A549 (cell line): ENCODE data around the gene HES3. TPM values are rescaled to one million over a fixed set of nuclear protein-coding genes. Genes with fewer than 3 reads are reported as not detected.

Source experiments
- ATAC-seq, 2 experiments: fragments of 200-7000 bp in 1 of 2; fragments of >200 bp in 1 of 2; cut with Nextera tagmentation in 1 of 2; cut with Tn5 transposase in 1 of 2; 3 replicates each; pipeline versions ENCODE4 v1.8.0 to v1.9.1; 2018 to 2020; ENCODE audit warnings: mild to moderate bottlenecking in 1 of 2, moderate library complexity in 1 of 2
- CTCF ChIA-PET: fragments of 300-600 bp; sonication (Branson Sonifier 250); formaldehyde crosslinking; extraction: SDS; loops from one replicate; lab custom pipeline; 2021; ENCODE audit warnings: antibody characterized with exemption, inconsistent platforms; lab: Yijun Ruan, JAX
- POLR2A ChIA-PET: fragments of 350-600 bp; formaldehyde crosslinking; extraction: SDS; loops from one replicate; lab custom pipeline; 2021; ENCODE audit warnings: antibody characterized with exemption, inconsistent platforms; lab: Yijun Ruan, JAX
- DNase-seq, 2 experiments: peaks; one replicate each; pipeline versions ENCODE4 v3.0.0 to v3.0.0-alpha.2; 2011 to 2016; ENCODE audit warnings: low read depth in 1 of 2, low spot score in 1 of 2
- FAIRE-seq: peaks from 2 replicates; lab custom pipeline; 2011; peaks lifted over from hg19 to GRCh38; lab: Jason Lieb, UNC
- H3K27ac ChIP-seq, 2 experiments: fragments of >200 bp; sonication (Bioruptor Twin); formaldehyde crosslinking; 3 replicates each; pipeline ENCODE4 v1.5.1; 2016 to 2017
- H3K4me1 ChIP-seq: fragments of >200 bp; sonication (Bioruptor Twin); formaldehyde crosslinking; 3 replicates; pipeline ENCODE4 v1.6.1; 2016
- H3K4me2 ChIP-seq: fragments of >200 bp; sonication (Bioruptor Twin); formaldehyde crosslinking; 3 replicates; pipeline ENCODE4 v1.6.1; 2016
- H3K4me3 ChIP-seq: fragments of >200 bp; sonication (Bioruptor Twin); formaldehyde crosslinking; 3 replicates; pipeline ENCODE4 v1.5.1; 2016
- H3K9me3 ChIP-seq: fragments of >200 bp; sonication (Bioruptor Twin); formaldehyde crosslinking; 3 replicates; pipeline ENCODE4 v1.6.1; 2016
- CHD2 ChIP-seq: fragments of 150-350 bp; IDR thresholded peaks from 2 replicates; pipeline ENCODE4 v1.6.1; 2014; ENCODE audit warnings: low read length; ENCODE audit not compliant: partially characterized antibody
- EHMT2 ChIP-seq: fragments of 200-600 bp; sonication (generic); IDR thresholded peaks from 2 replicates; pipeline ENCODE4 v1.6.1; 2016; ENCODE audit warnings: antibody characterized with exemption, low read depth, mild to moderate bottlenecking, moderate library complexity
- EP300 ChIP-seq, 2 experiments: fragments of >200 bp; sonication (Bioruptor Twin); formaldehyde crosslinking; IDR thresholded peaks; 2 replicates in 1 of 2; 3 replicates in 1 of 2; pipeline ENCODE4 v1.6.1; 2016 to 2017
- ESRRA ChIP-seq: fragments of 150-350 bp; IDR thresholded peaks from 2 replicates; pipeline ENCODE4 v1.6.1; 2014; ENCODE audit warnings: mild to moderate bottlenecking, low read length, borderline replicate concordance
- HDAC2 ChIP-seq: fragments of 200-600 bp; sonication (generic); IDR thresholded peaks from 2 replicates; pipeline ENCODE4 v1.6.1; 2016
- HMGXB4 ChIP-seq: fragments of 250-450 bp; sonication (Bioruptor Pico); IDR thresholded peaks from 2 replicates; pipeline ENCODE4 v1.5.0; 2021; ENCODE audit warnings: mild to moderate bottlenecking, moderate library complexity, borderline replicate concordance
- HOXB13 ChIP-seq: fragments of 250-450 bp; sonication (Bioruptor Pico); IDR thresholded peaks from 2 replicates; pipeline ENCODE4 v1.5.0; 2020; ENCODE audit warnings: low read depth, mild to moderate bottlenecking, moderate library complexity
- MAFK ChIP-seq: fragments of 450-650 bp; IDR thresholded peaks from 2 replicates; pipeline ENCODE4 v1.6.1; 2014; ENCODE audit not compliant: partially characterized antibody
- NPAS2 ChIP-seq: fragments of 250-450 bp; sonication (Bioruptor Pico); IDR thresholded peaks from 2 replicates; pipeline ENCODE4 v1.8.0; 2022; ENCODE audit warnings: mild to moderate bottlenecking, moderate library complexity, borderline replicate concordance
- POLR2AphosphoS2 ChIP-seq: conservative IDR thresholded peaks from 2 replicates; pipeline ENCODE4 v1.6.1; 2012; ENCODE audit warnings: low read length, improper control_type of control experiment, inconsistent platforms
- RAD21 ChIP-seq, 2 experiments: fragments of >200 bp in 1 of 2; sonication (Bioruptor Twin) in 1 of 2; formaldehyde crosslinking in 1 of 2; IDR thresholded peaks in 1 of 2; conservative IDR thresholded peaks in 1 of 2; 2 replicates in 1 of 2; 3 replicates in 1 of 2; pipeline ENCODE4 v1.6.1; 2012 to 2018; ENCODE audit warnings: inconsistent platforms in 1 of 2
- RARB ChIP-seq: fragments of 250-450 bp; sonication (Bioruptor Pico); IDR thresholded peaks from 2 replicates; pipeline ENCODE4 v1.8.0; 2021; ENCODE audit warnings: mild to moderate bottlenecking, moderate library complexity
- RCOR1 ChIP-seq: fragments of 150-350 bp; IDR thresholded peaks from 2 replicates; pipeline ENCODE4 v1.6.1; 2014; ENCODE audit warnings: antibody characterized with exemption, low read length, low read depth
- RFX5 ChIP-seq: fragments of 450-650 bp; IDR thresholded peaks from 2 replicates; pipeline ENCODE4 v1.7.1; 2014; ENCODE audit warnings: antibody characterized with exemption, mild to moderate bottlenecking, moderate library complexity
- SMC3 ChIP-seq: fragments of >200 bp; sonication (Bioruptor Twin); formaldehyde crosslinking; IDR thresholded peaks from 3 replicates; pipeline ENCODE4 v1.6.1; 2018; ENCODE audit warnings: inconsistent platforms
- TFCP2L1 ChIP-seq: fragments of 250-450 bp; sonication (Bioruptor Pico); IDR thresholded peaks from 2 replicates; pipeline ENCODE4 v1.5.0; 2021; ENCODE audit warnings: mild to moderate bottlenecking
- ZFP36 ChIP-seq: fragments of 450-650 bp; IDR thresholded peaks from 2 replicates; pipeline ENCODE4 v1.6.1; 2014; ENCODE audit warnings: borderline replicate concordance; ENCODE audit not compliant: partially characterized antibody
- ZSCAN20 ChIP-seq: fragments of 250-450 bp; sonication (Bioruptor Pico); IDR thresholded peaks from 2 replicates; pipeline ENCODE4 v1.8.0; 2022; ENCODE audit warnings: mild to moderate bottlenecking, moderate library complexity
- WGBS: methylation state at CpG from one replicate; pipeline ENCODE4 v1.1.6; 2017; ENCODE audit errors: missing lambda C conversion rate; 5-methylcytosine and 5-hydroxymethylcytosine counted together
- polyA plus RNA-seq, 4 experiments: library from polyadenylated mRNA; depleted of rRNA in 3 of 4; stranded (reverse); fragments of >200 nt; fragmentation: RNase III in 1 of 4; extraction: RNeasy Plus Mini Kit Qiagen cat#74134 plus additional on column Dnase treatment in 1 of 4; gene quantifications; 2 replicates in 3 of 4; 3 replicates in 1 of 4; pipeline ENCODE4 v1.2.3, GENCODE V29; 2011 to 2017
- TF ChIP-seq, protein P1 (sequence below): fragments of 250-450 bp; sonication (Bioruptor Pico); IDR thresholded peaks from 2 replicates; pipeline ENCODE4 v1.5.0; 2020; ENCODE audit warnings: low read depth, mild to moderate bottlenecking, moderate library complexity
- TF ChIP-seq, protein P2 (sequence below): fragments of >200 bp; sonication (Bioruptor Twin); formaldehyde crosslinking; IDR thresholded peaks from 2 replicates; pipeline ENCODE4 v1.6.1; 2016
- TF ChIP-seq, protein P3 (sequence below): IDR thresholded peaks from 2 replicates; pipeline ENCODE4 v1.6.1; 2012

The HES3 gene
- polyA plus RNA-seq, 2 of the 4 experiments (the other 2 are of a cell fraction): not detected

DNA sequence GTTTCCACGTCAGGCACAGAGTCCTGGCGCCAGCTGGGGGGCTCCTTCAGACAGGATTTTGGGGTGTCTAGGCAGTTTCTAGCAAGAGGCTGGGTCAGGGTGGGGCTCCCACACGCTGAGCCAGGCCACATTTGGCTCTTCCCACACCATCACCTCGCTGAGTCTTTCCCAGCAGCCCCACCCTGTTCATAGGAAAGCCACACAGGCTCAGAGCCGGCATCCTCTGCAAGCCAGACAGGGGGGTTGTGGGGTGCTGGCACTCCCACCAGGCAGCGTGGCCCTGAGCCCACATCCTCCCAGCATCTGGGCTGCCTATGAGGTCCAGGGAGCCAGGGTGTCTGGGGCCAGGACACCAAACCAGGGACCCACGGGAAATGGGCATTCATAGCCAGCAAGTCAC is 19.7 kb downstream of the HES3 start:
- 79% methylated on average over 2 of the region's 7 CpGs for WGBS
- ATAC-seq: no peak
- CTCF ChIA-PET: interaction anchor here (2.0 to 8.4 kb wide), 2 partner anchors 13 to 17 kb away, joined by 4 to 64 read pairs; no protein-coding TSS in a partner anchor

GRCh38 chr1:6265151-6265550 is 21.2 kb downstream of the HES3 start:
- ATAC-seq (no peak), FAIRE-seq (no peak)
- CTCF ChIA-PET: interaction anchor here (1.8 to 3.2 kb wide), 3 partner anchors 18 to 179 kb away, joined by 4 to 20 read pairs (median 6); no protein-coding TSS in a partner anchor

More for the DNA sequence above, 19.7 kb downstream of the HES3 start:
- Histone ChIP-seq H3K4me3 (no peak overlapping the region), H3K4me1 (peaks cover 3% of the 10 kb centered on the region; the same call in 1 of the 3 replicates), H3K4me2 (no peak overlapping the region), H3K27ac (no peak overlapping the region), H3K9me3 (no peaks in the 10 kb centered on the region)
- DNase-seq: no peak
- TF ChIP-seq TFCP2L1: no peak
- no peak for TF ChIP-seq SMC3
- no peak for TF ChIP-seq ZFP36
- TF ChIP-seq EHMT2: no peak
- POLR2A ChIA-PET: no interaction called here
- FAIRE-seq: no peak

GRCh38 chr1:6266641-6267040 is 22.7 kb downstream of the HES3 start:
- 93% methylated on average over 6 of the region's 11 CpGs for WGBS
- FAIRE-seq: no peak
- TF ChIP-seq POLR2AphosphoS2 (no peak), RCOR1 (no peak), ESRRA (no peak), HDAC2 (no peak), CHD2 (no peak), ZSCAN20 (CRISPR knock-in tag) (no peak), RARB (CRISPR knock-in tag) (no peak), HMGXB4 (CRISPR knock-in tag) (no peak)
- TF ChIP-seq, protein P1, sequence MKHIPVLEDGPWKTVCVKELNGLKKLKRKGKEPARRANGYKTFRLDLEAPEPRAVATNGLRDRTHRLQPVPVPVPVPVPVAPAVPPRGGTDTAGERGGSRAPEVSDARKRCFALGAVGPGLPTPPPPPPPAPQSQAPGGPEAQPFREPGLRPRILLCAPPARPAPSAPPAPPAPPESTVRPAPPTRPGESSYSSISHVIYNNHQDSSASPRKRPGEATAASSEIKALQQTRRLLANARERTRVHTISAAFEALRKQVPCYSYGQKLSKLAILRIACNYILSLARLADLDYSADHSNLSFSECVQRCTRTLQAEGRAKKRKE (CRISPR knock-in tag): no peak
- no peak for ATAC-seq
- no peak overlapping the region for H3K4me3 ChIP-seq
- H3K4me2 ChIP-seq: no peak overlapping the region
- no peaks in the 10 kb centered on the region for H3K9me3 ChIP-seq
- H3K4me1 ChIP-seq: peaks cover 6% of the 10 kb centered on the region; the same call in 1 of the 3 replicates
- ChIA-PET POLR2A (interaction anchor here (0.6 kb wide), 1 partner anchor 130 kb away, joined by 3 read pairs; no protein-coding TSS in a partner anchor), CTCF (interaction anchor here (0.7 to 3.2 kb wide), 6 partner anchors 20 to 178 kb away, joined by 4 to 20 read pairs (median 4); no protein-coding TSS in a partner anchor)
- no peak overlapping the region for H3K27ac ChIP-seq
- no peak for DNase-seq

More at GRCh38 chr1:6265151-6265550, 21.2 kb downstream of the HES3 start:
- H3K9me3 ChIP-seq: no peaks in the 10 kb centered on the region
- H3K4me2 ChIP-seq: no peak overlapping the region
- DNase-seq: no peak
- POLR2A ChIA-PET: no interaction called here
- no peak overlapping the region for H3K4me3 ChIP-seq
- TF ChIP-seq, protein P2, sequence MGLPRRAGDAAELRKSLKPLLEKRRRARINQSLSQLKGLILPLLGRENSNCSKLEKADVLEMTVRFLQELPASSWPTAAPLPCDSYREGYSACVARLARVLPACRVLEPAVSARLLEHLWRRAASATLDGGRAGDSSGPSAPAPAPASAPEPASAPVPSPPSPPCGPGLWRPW: no peak
- TF ChIP-seq EP300 (IDR thresholded peaks at IDR 0.05) (no peak), HMGXB4 (CRISPR knock-in tag) (no peak), RFX5 (no peak), HOXB13 (CRISPR knock-in tag) (no peak), POLR2AphosphoS2 (no peak), RAD21 (conservative IDR thresholded peaks at IDR 0.05 in 1 of 2, IDR thresholded peaks at IDR 0.05 in 1 of 2) (no peak), RARB (CRISPR knock-in tag) (no peak), MAFK (no peak), NPAS2 (CRISPR knock-in tag) (no peak)
- TF ChIP-seq, protein P3, sequence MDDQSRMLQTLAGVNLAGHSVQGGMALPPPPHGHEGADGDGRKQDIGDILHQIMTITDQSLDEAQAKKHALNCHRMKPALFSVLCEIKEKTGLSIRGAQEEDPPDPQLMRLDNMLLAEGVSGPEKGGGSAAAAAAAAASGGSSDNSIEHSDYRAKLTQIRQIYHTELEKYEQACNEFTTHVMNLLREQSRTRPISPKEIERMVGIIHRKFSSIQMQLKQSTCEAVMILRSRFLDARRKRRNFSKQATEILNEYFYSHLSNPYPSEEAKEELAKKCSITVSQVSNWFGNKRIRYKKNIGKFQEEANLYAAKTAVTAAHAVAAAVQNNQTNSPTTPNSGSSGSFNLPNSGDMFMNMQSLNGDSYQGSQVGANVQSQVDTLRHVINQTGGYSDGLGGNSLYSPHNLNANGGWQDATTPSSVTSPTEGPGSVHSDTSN: no peak
- peaks cover 1% of the 10 kb centered on the region; the same call in 1 of the 3 replicates for H3K4me1 ChIP-seq
- H3K27ac ChIP-seq: no peak overlapping the region
- 72% methylated on average over 5 of the region's 15 CpGs for WGBS
